Subcutaneous adipose tissue (tissue), 4 donors: ENCODE data around the gene STEAP2. TPM values are rescaled to one million over a fixed set of nuclear protein-coding genes. Genes with fewer than 3 reads are reported as not detected.

Source experiments
- CTCF ChIP-seq: fragments of 450-650 bp; IDR thresholded peaks from one replicate; pipeline ENCODE4 v1.5.1; 2016; ENCODE audit warnings: low read depth, mild to moderate bottlenecking, control low read depth, antibody characterized with exemption, moderate library complexity
- total RNA-seq, 4 donors: library from RNA; depleted of rRNA; stranded (reverse); fragments of >200 nt; gene quantifications; one replicate each; pipeline ENCODE4 v1.1.0, GENCODE V29; 2016

The STEAP2 gene
- total RNA-seq, 4 donors from 2014 or later = 10.5 to 21.2 (median 17.1) TPM

GRCh38 chr7:90236721-90237289 is 25.3 kb downstream of the STEAP2 start:
- no peak for TF ChIP-seq CTCF

- TF ChIP-seq CTCF = no peak
Measured at GRCh38 chr7:90238022-90238421, 26.5 kb downstream of the STEAP2 start.

GRCh38 chr7:90238583-90238982 is 27.0 kb downstream of the STEAP2 start:
- no peak for TF ChIP-seq CTCF

GRCh38 chr7:90239050-90239449 is 27.5 kb downstream of the STEAP2 start:
- TF ChIP-seq CTCF = no peak

GRCh38 chr7:90239625-90240228 is 28.2 kb downstream of the STEAP2 start:
- no peak for TF ChIP-seq CTCF

- TF ChIP-seq CTCF = no peak
Measured at GRCh38 chr7:90242369-90243168, 31.0 kb downstream of the STEAP2 start.

GRCh38 chr7:90243556-90243955 is 32.0 kb downstream of the STEAP2 start:
- TF ChIP-seq CTCF = no peak
